NCI-H446 treated with DMSO at 0.1 percent for 48 hours (cell line): ENCODE data around the gene UGGT1.

ENCODE experiments used
- DNase-seq: peaks from one replicate; lab custom pipeline; 2025; lab: John Stamatoyannopoulos, UW

UGGT1 gene

DNA sequence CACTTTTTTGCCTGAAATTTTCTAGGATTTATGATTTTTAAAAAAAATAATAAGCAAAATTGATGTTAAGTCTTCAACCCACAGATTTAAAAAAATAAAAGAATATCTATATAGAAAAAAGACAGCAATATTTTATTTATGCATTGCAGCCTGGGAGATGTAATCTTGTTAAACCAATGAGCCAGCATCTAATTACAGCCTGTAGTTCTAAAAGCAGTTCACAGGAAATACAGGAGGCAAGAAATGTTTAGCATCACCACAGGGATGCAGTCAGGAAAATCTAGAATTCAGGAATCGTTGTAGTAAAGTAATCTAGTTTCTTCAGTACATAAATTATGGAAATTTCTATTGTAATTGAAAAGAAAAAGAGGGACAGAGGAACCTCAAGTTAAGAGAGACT lies 17.2 kb downstream of the UGGT1 start:
- no peak for DNase-seq

DNA sequence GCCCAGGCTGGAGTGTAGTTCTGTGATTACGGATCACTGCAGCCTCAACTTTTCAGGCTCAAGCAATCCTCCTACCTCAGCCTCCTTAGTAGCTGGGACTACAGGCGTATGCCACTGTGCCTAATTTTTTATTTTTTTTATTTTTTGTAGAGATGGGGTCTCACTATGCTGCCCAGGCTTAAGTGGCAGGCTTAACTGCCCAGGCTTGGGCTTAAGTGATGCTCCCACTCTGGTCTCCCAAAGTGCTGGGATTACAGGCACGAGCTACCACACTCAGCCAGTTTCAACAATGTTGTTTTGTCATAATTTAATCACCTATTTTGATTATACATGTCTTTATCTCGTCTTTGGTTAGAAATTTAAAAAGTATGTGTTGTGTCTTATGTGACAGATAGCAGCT lies 18.2 kb downstream of the UGGT1 start:
- no peak for DNase-seq

DNA sequence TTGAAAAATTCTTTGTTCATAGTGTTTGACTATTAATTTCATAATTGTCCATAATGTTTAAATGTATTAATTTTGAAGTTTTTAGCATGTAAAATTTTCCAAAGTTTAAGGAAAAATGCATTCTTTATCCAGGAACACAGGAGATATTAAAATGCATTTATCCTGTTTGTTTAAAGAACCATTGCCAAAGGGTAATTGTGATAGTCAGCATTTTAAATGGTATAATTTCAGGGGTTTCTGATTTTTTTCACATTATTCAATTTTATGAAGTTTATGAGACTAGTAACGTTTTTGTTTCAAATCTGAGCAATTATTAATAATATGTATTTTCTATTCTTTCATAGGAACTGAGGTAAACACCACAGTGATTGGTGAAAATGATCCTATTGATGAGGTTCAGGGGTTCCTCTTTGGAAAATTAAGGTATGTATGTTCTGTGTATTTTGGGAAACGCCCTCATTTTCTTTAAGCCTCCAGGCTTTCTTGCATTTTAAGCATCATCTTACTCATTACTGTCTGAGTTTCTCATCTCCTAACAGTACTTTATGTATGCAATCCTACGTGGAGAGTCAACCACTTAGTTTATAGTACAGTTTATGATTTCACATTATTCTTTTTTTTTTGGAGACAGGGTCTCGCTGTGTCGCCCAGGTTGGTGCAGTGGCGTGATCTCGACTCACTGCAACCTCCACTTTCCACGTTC lies 25.1 kb downstream of the UGGT1 start:
- DNase-seq = no peak

DNA sequence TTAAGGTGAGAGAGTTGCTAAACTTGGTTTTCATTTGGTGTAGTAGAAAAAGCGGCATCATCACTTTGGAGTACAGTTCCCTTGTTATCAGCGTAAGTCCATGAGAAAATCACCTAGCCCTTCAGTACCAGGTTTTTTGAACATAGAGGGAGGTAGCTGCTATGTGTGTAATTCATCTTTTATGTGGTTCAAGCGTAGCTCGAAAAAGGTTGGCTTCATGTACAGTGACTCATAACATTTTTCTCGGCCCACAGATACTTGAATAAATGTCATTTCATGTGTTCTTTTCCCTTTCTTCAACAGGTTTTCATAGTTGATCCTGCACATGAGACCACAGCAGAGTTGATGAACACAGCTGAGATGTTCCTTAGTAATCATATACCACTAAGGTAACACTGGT lies 43.6 kb downstream of the UGGT1 start:
- DNase-seq = no peak

DNA sequence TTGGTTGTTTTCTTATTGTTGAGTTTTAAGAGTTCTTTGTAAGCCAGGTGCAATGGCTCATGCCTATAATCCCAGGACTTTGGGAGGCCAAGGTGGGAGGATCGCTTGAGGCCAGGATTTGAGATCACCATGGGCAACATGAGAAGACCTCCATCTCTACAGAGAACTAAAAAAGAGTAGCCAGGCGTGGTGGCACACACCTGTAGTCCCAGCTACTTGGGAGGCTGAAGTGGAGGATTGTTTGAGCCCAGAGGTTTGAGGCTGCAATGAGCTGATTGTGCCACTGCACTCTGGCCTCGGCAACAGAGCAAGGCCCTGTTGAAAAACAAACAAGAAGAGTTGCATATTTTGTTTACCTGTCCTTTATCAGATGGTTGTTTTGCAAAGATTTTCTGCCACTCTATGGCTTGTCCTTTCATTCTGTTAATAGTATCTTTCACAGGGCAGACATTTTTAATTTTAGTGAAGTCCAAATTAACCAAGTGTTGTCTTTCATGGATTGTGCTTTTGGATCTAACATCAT lies 46.2 kb downstream of the UGGT1 start:
- DNase-seq = no peak

DNA sequence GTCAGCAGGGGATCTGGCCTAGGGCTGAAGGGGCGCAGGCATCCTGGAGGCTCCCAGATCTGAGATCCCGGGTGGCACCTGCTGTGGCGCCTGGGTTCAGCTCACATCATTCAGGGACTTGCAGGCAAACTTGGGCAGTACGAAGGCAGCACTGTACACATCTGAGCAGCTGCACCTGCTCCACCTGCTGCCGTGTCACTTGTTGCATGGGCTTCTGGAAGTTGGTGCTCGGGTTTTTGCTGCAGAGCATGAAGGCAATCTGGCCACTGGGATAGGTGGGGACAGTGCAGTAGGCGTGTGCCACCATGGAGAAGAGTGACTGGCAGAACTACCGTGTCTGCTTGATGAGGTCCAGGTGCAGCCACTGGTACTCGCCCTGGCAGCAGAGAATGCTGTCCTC lies 48.6 kb downstream of the UGGT1 start:
- no peak for DNase-seq

DNA sequence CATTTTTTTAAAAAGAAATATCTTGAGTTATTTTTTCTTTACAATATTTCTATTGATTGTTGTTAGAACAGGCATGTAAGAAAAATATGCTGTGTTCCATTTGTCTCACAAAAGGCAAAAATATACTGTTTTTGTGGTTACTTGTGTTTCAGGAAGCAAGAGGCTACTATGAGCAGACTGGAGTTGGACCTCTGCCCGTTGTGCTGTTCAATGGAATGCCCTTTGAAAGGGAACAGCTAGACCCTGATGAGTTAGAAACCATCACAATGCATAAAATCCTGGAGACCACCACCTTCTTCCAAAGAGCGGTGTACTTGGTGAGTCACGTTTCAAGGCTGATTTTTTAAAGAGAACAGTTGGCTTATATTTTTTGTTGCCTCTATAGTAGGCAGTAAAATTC lies 54.7 kb downstream of the UGGT1 start:
- no peak for DNase-seq

DNA sequence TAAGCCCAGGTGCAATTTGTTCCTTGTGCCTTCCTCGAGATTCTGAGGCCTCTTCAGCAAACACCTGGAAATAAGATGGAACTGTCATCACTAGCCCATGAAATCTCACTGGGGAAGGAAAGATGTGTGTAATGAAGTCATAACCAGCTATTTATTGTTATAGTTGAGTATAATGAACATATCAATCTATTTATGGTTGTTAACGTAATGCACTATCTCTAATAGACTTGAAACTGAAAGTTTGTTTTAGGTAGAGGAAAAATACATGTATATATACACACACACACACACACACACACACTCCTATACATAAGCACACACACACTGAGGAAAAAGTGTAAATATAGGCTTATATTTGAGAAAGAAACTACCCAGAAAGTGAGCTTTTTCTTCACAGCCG lies 62.8 kb downstream of the UGGT1 start:
- no peak for DNase-seq

DNA sequence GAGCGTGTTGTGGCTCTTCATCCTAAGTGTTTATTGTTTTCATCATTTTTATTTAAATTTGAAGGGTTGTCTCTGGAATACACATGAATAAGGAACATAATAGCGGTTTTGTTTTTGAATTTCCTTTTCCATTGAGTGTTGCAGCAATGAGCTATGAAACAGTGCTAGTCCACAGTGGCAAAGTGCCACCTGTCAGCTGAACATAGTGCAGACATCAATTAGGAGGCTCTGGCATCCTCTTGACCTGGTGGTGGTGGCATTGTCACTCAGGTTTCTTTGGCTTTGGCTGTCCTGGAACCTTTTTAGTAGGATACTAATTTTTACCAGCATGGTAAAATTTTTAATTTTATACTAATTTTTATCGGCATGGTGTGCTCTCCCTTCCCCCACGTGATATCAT lies 63.2 kb downstream of the UGGT1 start:
- no peak for DNase-seq

DNA sequence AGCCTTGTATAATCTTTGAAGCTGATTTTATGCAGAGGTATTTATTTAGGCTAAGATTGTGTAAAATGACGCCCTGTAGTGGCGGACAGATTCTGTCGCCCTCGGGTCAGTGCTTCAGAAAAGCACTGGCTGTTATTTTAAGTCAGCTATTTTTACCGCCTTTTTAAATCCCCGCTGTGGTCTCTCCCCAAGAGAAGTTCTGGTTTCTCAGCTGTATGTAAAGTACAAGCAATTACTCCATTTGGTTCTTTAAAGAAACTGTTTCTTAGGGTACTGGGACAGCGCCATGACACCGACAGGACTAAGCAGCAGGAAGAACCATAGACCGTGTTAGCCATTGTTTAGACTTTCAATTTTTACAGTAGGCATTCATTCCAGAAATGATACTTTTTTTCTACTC lies 65.0 kb downstream of the UGGT1 start:
- DNase-seq = no peak

DNA sequence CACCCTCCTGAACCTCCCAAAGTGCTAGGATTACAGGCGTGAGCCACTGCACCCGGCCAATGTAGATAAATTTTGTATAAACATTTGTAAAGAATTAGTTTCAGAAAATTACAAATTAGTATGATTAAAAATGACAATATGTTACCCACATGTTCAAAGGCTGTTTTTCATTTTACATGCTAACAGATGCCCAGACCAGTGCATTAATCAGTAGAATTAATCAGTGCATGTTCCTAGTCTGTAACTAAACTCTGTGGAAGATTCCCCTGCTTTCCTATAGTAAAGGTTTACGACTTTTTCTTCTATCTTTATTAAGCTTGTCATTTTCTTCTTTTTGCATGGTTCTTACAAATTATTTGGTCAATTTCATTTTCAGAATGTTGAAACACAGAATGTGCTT lies 65.8 kb downstream of the UGGT1 start:
- DNase-seq = no peak

DNA sequence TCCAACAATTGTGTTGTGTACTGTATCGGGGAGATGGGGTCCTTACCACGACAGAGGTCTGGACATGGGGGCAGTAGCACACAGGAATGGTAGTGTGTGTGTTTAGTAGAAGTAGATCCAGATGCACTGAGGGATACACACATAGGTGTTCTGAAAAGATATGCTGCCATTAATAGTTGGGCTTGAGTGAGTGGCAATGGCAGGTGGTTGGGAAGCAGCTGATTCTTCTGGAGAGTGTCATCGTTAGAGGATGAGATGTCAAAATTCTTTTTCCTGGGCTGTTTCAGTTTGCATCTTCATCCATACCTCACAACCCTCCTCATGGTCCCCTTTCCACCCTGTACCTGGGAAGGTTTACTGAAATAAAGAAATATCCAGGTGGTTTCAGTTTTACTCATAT lies 66.6 kb downstream of the UGGT1 start:
- DNase-seq = no peak

DNA sequence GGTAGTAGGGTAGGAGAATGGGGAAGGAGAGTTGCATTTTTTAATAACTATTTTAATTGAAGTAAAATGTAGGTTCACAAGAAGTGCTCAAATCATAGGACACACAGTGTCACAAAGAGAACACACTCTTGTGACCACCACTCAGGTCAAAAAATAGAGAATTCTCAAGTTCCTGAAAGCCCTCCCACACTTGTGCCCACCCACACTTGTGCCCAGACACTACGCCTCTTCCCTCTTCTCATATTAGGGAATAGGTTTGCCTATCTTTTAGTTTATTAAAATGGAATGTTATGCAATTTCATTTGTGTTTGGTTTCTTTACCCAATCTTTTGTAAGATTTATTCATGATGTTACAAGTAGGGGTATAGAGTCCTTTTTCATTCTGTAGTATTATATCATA lies 67.2 kb downstream of the UGGT1 start:
- no peak for DNase-seq

DNA sequence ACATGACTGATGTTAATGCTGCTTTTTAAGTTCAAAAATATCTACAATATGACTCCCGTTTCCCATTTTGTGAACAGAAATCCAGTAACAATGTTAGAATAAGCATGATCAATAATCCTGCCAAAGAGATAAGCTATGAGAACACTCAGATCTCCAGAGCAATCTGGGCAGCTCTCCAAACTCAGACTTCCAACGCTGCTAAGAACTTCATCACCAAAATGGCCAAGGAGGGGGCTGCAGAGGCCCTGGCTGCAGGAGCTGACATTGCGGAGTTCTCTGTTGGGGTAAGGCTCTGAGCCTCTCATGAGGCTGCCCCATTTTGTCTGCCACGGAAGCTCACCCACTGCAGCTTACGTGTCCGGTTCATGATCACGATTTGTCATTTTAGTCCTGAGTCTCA lies 68.4 kb downstream of the UGGT1 start:
- DNase-seq = no peak

DNA sequence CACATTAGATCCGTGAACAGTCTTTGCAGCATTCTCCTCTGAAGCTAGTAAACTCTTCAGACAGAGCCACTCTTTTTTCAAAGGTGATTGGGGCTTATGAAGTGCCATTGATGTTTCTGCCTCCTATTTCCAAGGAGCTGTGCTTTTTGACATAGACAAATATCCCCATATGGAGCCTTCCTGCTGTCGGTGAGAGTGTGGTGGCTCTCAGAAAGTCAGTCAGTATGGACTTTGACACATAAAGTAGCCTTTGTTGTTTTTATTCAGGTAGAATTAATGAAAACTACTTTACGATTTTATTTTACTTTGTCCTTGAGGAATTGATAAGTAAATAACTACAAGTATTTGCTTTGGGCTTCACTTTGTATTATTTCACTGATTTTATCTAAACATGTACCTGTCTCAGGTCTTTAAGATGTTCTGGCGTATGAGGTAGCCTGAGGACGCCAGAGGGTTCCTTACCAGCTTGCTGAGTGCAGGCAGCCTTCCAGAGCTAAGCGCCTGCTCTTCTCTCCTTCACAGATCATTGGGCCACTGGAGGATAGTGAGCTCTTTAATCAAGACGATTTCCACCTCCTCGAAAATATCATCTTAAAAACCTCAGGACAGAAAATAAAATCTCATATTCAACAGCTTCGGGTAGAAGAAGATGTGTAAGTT lies 69.7 kb downstream of the UGGT1 start:
- DNase-seq = no peak

DNA sequence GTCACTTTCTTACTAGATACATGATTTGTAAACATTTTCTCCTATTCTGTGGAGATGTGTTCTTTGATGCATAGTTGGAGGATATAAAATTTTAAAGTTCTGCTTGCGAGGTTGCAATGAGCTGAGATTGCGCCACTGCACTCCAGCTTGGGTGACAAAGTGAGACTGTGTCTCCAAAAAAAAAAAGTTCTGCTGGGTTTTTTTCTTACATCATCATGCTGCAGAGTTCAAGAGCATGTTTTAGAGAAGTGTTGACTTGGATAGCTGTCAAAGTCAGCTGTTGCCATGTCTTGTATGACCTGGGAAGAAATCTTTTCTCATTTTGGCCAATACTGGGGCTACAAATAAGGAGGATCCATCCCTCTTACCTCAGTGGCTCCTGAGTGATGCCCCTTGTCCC lies 71.3 kb downstream of the UGGT1 start:
- DNase-seq = no peak

DNA sequence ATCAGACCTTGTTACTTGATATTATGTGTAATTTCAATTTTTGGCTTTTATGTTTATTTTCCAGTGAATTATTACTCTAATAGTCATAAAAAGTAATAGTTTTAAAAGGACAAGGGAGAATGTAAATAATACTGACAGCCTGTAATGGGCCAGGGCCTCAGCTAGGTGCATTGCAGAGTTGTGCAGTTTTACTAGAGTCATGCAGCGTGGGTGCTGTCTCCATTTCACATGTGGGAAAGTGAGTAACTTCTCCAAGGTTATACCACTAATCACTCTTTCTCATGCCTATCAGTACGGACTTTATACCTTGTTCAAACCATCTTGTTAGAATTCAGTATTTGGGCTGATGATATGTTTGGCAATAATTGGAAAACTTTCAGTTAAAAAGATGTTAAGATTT lies 73.3 kb downstream of the UGGT1 start:
- no peak for DNase-seq

DNA sequence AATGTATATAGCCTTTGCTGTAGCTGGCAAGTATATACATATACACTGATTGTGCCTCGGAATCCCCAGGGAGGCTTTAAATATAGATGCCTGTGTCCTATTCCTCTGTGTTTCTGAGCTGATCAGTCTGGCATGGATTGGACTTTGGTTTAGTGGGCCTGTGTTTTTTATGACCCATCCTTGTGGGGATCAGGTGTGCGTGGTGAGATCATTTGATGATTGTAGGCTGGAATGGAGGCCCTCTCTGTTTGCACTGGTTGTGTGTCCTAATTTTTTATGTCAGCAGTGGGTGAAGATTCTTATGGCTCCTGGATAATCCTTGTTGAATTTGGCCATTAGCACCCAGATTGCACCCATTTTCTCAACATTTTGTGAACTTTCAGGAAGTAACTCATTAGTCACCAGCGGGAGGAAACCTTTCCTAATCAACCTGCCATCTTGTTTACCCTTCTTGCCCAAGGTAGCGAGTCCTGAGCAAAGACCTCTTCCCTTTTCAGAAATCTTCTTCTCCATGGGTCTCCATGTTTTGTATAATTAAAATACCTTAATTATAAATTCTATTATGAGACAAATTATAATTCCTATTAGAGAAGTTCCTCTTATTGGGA lies 75.8 kb downstream of the UGGT1 start:
- no peak for DNase-seq

DNA sequence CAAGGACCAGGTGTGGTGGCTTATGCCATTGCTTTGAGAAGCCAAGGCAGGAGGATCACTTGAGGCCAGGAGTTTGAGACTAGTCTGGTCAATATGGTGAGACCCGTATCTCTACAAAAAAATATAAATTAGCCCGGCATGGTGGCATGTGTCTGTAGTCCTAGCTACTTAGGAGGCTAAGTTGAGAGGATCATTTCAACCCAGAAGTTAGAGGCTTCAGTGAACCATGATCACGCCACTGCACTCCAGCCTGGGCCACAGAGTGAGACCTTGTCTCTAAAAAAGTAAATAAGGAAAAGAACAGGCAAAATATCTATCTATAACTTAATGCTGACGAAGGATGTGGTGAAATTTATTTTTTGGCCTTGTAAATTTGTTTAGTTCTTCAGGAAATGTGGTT lies 78.1 kb downstream of the UGGT1 start:
- DNase-seq = no peak

DNA sequence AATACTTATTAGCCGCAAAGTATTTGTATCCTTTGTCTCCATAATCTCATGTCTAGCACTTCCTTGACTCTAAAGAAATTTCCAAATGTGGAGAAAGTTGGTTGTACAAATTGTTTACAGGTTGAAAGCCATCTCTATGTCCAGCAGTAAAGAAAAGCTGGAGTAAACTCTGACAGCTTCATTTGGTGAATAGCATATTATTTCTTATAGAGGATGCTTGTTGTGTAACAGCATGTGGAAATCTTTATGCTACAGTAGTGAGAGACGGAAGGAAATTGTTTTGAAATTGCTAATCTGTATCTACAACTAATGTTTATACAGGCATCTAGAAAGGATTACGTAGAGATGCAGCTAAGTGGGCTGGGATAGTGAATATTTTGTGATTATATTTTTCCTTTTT lies 78.5 kb downstream of the UGGT1 start:
- DNase-seq = no peak

DNA sequence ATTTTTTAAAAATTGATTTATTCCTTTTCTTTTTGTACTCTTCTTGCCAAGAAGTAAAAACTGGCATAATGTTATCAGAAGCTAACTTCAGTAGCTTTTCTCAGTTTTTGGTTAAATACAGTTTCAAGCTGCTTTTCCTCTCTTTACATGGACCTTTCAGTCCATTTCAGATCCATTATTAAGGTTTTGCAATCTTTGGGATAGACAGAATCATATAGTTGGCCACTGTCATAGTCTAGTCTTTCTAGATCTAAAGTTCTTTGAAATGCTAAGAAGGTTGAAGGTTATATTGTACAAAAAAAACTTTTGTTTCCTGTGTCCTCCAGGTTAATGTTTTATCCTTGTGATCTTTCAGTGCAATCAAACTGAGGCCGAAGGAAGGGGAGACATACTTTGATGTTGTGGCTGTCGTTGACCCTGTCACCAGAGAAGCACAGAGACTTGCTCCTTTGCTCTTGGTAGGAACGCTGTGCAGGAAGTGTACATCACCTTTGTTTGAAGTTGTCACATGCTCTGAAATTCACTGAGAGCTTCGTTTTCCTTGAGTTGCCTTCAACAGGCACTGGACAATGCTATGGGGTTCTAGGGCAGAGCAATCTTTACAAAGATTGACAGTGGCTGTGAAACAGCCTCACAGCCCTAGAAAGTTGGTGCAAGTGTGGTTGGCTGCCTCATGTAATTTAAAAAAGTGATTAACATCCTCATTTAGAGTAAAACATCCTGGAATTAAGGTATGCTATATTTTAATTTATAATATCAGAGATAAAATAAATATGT lies 79.1 kb downstream of the UGGT1 start:
- no peak for DNase-seq

DNA sequence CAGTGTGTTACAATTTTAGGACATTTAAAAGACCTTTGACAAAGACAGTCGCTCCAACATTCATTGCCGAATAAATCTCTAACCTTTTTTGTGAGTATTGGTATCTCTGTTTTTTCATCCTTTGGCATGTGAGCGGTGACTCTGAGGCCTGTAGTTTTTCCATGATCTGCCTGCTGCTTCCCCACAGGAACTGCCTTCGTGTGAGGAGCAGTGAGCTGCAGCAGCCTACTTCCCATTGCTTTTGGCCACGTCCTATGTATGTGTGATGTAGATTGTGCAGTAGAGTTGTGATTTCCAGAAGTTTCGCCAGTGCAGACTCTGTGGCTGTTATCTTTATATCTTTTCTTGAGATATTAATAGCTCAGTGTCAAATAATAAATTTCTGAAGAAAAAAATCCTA lies 79.8 kb downstream of the UGGT1 start:
- DNase-seq = no peak

DNA sequence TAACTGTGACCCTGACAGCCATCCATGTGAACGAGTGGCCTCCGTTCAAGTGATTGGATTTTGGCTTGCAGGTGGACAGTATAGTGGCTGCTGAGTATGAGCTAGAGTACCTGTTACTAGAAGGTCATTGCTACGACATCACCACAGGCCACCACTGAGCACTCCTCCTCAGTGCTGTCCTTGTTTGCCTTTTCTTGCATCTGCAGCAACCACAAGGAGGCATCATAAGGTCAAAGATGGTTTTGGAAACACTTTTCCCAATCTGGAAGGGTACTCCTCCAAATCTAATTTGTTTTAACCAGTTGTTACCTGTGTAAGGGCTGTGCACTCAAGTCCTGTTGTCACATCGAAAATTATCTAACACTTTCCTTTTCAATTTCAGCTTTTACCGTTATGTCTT lies 81.2 kb downstream of the UGGT1 start:
- no peak for DNase-seq
